GM23338 (cell line): ENCODE data around the gene DCST2. TPM values are rescaled to one million over a fixed set of nuclear protein-coding genes. Genes with fewer than 3 reads are reported as not detected.
A peak's percentile ranks its signal among the peaks of the same experiment; 100 is the strongest.

Experiments used
- ATAC-seq: fragments of 200-7000 bp; cut with Tn5 transposase; 3 replicates; pipeline ENCODE4 v1.9.1; 2020
- DNase-seq: peaks from one replicate; pipeline ENCODE4 v3.0.0-alpha.2; 2015; ENCODE audit warnings: low spot score
- H2AFZ ChIP-seq: fragments of 200-600 bp; sonication (generic); 2 replicates; pipeline ENCODE4 v1.8.0; 2016; ENCODE audit warnings: antibody characterized with exemption, mild to moderate bottlenecking, moderate library complexity
- H3F3A ChIP-seq: fragments of 200-600 bp; sonication (generic); replicated peaks from 2 replicates; pipeline ENCODE4 v1.8.0; 2017; ENCODE audit warnings: antibody characterized with exemption, mixed run types, low read depth
- H3K27ac ChIP-seq: fragments of 200-600 bp; sonication (generic); 2 replicates; pipeline ENCODE4 v1.6.1; 2016; ENCODE audit warnings: low read depth
- H3K27me3 ChIP-seq: fragments of 200-600 bp; sonication (generic); 2 replicates; pipeline ENCODE4 v1.8.0; 2016; ENCODE audit warnings: mild to moderate bottlenecking, mixed run types, moderate library complexity; ENCODE audit not compliant: insufficient read depth
- H3K36me3 ChIP-seq: fragments of 200-600 bp; sonication (generic); 2 replicates; pipeline ENCODE4 v1.8.0; 2016; ENCODE audit warnings: mild to moderate bottlenecking; ENCODE audit not compliant: insufficient read depth
- H3K4me1 ChIP-seq: fragments of 200-600 bp; sonication (generic); 2 replicates; pipeline ENCODE4 v1.8.0; 2016; ENCODE audit warnings: mild to moderate bottlenecking, moderate library complexity; ENCODE audit not compliant: insufficient read depth
- H3K4me2 ChIP-seq: fragments of 200-600 bp; sonication (generic); 2 replicates; pipeline ENCODE4 v1.7.1; 2017; ENCODE audit warnings: mixed run types
- H3K4me3 ChIP-seq: fragments of 200-600 bp; sonication (generic); 2 replicates; pipeline ENCODE4 v1.6.1; 2016; ENCODE audit warnings: mixed run types
- H3K79me2 ChIP-seq: fragments of 200-600 bp; sonication (generic); replicated peaks from 2 replicates; pipeline ENCODE4 v1.8.0; 2017; ENCODE audit warnings: mild to moderate bottlenecking; ENCODE audit not compliant: insufficient read depth
- H3K9me2 ChIP-seq: fragments of 200-600 bp; sonication (generic); 2 replicates; pipeline ENCODE4 v1.8.0; 2017; ENCODE audit not compliant: insufficient read depth
- H4K20me1 ChIP-seq: fragments of 200-600 bp; sonication (generic); replicated peaks from 2 replicates; pipeline ENCODE4 v1.8.0; 2017; ENCODE audit warnings: mild to moderate bottlenecking; ENCODE audit not compliant: insufficient read depth
- H3K27ac Mint-ChIP-seq: 2 replicates; pipeline ENCODE4 v1.8.0; 2020; ENCODE audit warnings: inconsistent platforms, mild to moderate bottlenecking, moderate library complexity, mixed read lengths
- H3K27me3 Mint-ChIP-seq: 3 replicates; pipeline ENCODE4 v1.8.0; 2022; ENCODE audit warnings: low read depth, mild to moderate bottlenecking, moderate library complexity, mixed read lengths, inconsistent platforms; ENCODE audit not compliant: insufficient read depth, poor library complexity
- H3K36me3 Mint-ChIP-seq: 3 replicates; pipeline ENCODE4 v1.8.0; 2021; ENCODE audit warnings: low read depth, mild to moderate bottlenecking, inconsistent platforms, moderate library complexity, mixed read lengths
- H3K4me1 Mint-ChIP-seq: 3 replicates; pipeline ENCODE4 v1.8.0; 2020; ENCODE audit warnings: mild to moderate bottlenecking, inconsistent platforms, mixed read lengths
- H3K4me3 Mint-ChIP-seq: 3 replicates; pipeline ENCODE4 v1.8.0; 2021; ENCODE audit warnings: moderate library complexity, mild to moderate bottlenecking, inconsistent platforms, mixed read lengths
- H3K9me3 Mint-ChIP-seq: 3 replicates; pipeline ENCODE4 v1.8.0; 2020; ENCODE audit warnings: moderate library complexity, mild to moderate bottlenecking, inconsistent platforms, mixed read lengths
- CREB1 ChIP-seq: fragments of 250-450 bp; sonication (Bioruptor Pico); IDR thresholded peaks from 2 replicates; pipeline ENCODE4 v1.5.0; 2020; ENCODE audit warnings: low read depth, mild to moderate bottlenecking, moderate library complexity
- EZH2 ChIP-seq: fragments of 200-600 bp; sonication (generic); IDR thresholded peaks from one replicate; pipeline ENCODE4 v1.8.0; 2017; ENCODE audit warnings: antibody characterized with exemption, mild to moderate bottlenecking, low read depth; ENCODE audit not compliant: unreplicated experiment
- EZH2phosphoT487 ChIP-seq: fragments of 200-600 bp; sonication (generic); IDR thresholded peaks from one replicate; pipeline ENCODE4 v1.8.1; 2018; ENCODE audit warnings: antibody characterized with exemption; ENCODE audit not compliant: unreplicated experiment
- JUNB ChIP-seq: IDR thresholded peaks from one replicate; pipeline ENCODE4 v1.6.1; 2016; ENCODE audit warnings: antibody characterized with exemption; ENCODE audit not compliant: unreplicated experiment
- ZNF331 ChIP-seq: fragments of 250-450 bp; sonication (Bioruptor Pico); IDR thresholded peaks from 2 replicates; pipeline ENCODE4 v1.5.0; 2020; ENCODE audit warnings: low read depth, mild to moderate bottlenecking, moderate library complexity
- polyA plus RNA-seq: library from polyadenylated mRNA; unstranded; fragments of >200 nt; fragmentation: Nextera tagmentation; extraction: Ambion mirVana; gene quantifications from 2 replicates; pipeline ENCODE4 v1.2.1, GENCODE V29; 2016
- total RNA-seq: library from RNA; depleted of rRNA; stranded (reverse); fragments of >200 nt; shearing (Covaris generic); gene quantifications from 2 replicates; pipeline ENCODE4 v1.2.3, GENCODE V29; 2014
- TF ChIP-seq, protein P1 (sequence below): IDR thresholded peaks from 2 replicates; pipeline ENCODE4 v1.6.1; 2016; ENCODE audit warnings: antibody characterized with exemption
- TF ChIP-seq, protein P2 (sequence below): fragments of 250-450 bp; sonication (Bioruptor Pico); IDR thresholded peaks from 2 replicates; pipeline ENCODE4 v1.5.0; 2020; ENCODE audit warnings: mild to moderate bottlenecking, moderate library complexity

Gene DCST2
- total and polyA plus RNA-seq, 2 experiments from 2014 or later: 0.78 TPM; not detected in 1

DNA sequence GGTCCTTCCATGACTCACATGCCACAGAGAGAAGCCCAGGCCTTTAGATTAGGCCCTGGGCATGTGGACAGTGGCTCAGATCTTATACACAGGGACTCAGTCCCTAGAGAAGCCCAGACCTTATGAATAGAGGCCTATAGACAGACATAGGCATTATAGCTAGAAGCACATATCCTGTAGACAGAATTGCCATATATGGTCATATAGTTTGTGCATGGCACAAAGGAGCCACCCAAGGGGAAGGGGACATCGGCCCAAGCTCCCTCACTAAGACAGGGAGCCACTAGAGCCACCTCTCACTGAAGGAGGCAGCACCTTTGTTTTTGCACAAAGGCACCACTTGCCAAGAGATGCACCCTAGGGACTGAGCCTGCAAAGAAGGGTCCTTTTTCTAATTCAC, 42.8 kb upstream of the DCST2 start:
- H3K4me1 ChIP-seq: peaks cover 22% of the 10 kb centered on the region
- no peaks in the 10 kb centered on the region for H3K9me3 Mint-ChIP-seq
- H2AFZ ChIP-seq: no peak overlapping the region
- H3K9me2 ChIP-seq: no peaks in the 10 kb centered on the region
- no peak for TF ChIP-seq JUNB
- TF ChIP-seq, protein P1, sequence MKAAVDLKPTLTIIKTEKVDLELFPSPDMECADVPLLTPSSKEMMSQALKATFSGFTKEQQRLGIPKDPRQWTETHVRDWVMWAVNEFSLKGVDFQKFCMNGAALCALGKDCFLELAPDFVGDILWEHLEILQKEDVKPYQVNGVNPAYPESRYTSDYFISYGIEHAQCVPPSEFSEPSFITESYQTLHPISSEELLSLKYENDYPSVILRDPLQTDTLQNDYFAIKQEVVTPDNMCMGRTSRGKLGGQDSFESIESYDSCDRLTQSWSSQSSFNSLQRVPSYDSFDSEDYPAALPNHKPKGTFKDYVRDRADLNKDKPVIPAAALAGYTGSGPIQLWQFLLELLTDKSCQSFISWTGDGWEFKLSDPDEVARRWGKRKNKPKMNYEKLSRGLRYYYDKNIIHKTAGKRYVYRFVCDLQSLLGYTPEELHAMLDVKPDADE: no peak
- TF ChIP-seq EZH2phosphoT487: no peak
- no peak overlapping the region for H3K4me3 ChIP-seq
- no peak overlapping the region for H3K4me2 ChIP-seq
- H3K4me1 Mint-ChIP-seq: peaks cover 34% of the 10 kb centered on the region
- no peaks in the 10 kb centered on the region for H3K36me3 ChIP-seq
- ATAC-seq (no peak), DNase-seq (no peak)
- H3K79me2 ChIP-seq: no peaks in the 10 kb centered on the region
- no peak overlapping the region for H3K4me3 Mint-ChIP-seq
- no peaks in the 10 kb centered on the region; the same call in 2 of the 3 replicates for H3K36me3 Mint-ChIP-seq
- H3K27me3 Mint-ChIP-seq: peaks cover 62% of the 10 kb centered on the region
- H3K27ac Mint-ChIP-seq: no peak overlapping the region
- no peak overlapping the region for H3K27ac ChIP-seq
- peaks cover 9% of the 10 kb centered on the region for H3F3A ChIP-seq
- H3K27me3 ChIP-seq: peaks cover 75% of the 10 kb centered on the region
- peaks cover 3% of the 10 kb centered on the region; the same call in 1 of the 2 replicates for H4K20me1 ChIP-seq

DNA sequence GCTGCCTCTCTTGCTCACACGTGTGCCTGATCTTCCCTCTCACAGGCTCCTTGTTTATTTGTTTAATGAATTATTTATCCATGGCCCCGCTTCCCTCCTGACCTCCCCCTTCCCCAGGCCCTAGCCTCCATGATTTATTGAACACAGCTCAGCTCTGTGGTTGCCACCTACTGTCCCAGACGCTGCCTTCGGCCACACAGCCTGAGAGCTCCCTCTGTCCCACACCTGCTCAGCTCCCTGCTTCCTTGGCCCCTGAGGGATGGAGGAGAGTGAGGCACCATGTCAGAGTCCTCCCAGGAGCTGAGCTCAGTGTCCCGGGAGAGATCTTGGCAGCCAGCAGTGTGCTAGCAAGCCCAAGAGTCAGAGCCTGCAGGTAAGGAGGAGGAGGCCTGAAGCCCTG, 42.0 kb upstream of the DCST2 start:
- no peak overlapping the region for H2AFZ ChIP-seq
- ATAC-seq (no peak), DNase-seq (no peak)
- Mint-ChIP-seq H3K27ac (no peak overlapping the region), H3K36me3 (no peaks in the 10 kb centered on the region; the same call in 2 of the 3 replicates), H3K9me3 (no peaks in the 10 kb centered on the region), H3K4me3 (no peak overlapping the region), H3K4me1 (peaks cover 35% of the 10 kb centered on the region), H3K27me3 (peaks cover 56% of the 10 kb centered on the region)
- H3K4me3 ChIP-seq: no peak overlapping the region
- no peak overlapping the region for H3K4me2 ChIP-seq
- peaks cover 8% of the 10 kb centered on the region for H3F3A ChIP-seq
- no peaks in the 10 kb centered on the region; the same call in 1 of the 2 replicates for H4K20me1 ChIP-seq
- H3K27me3 ChIP-seq: peaks cover 72% of the 10 kb centered on the region
- H3K36me3 ChIP-seq: no peaks in the 10 kb centered on the region
- peaks cover 20% of the 10 kb centered on the region for H3K4me1 ChIP-seq
- no peaks in the 10 kb centered on the region for H3K9me2 ChIP-seq
- no peaks in the 10 kb centered on the region for H3K79me2 ChIP-seq
- TF ChIP-seq EZH2phosphoT487 (no peak), JUNB (no peak)
- H3K27ac ChIP-seq: no peak overlapping the region

DNA sequence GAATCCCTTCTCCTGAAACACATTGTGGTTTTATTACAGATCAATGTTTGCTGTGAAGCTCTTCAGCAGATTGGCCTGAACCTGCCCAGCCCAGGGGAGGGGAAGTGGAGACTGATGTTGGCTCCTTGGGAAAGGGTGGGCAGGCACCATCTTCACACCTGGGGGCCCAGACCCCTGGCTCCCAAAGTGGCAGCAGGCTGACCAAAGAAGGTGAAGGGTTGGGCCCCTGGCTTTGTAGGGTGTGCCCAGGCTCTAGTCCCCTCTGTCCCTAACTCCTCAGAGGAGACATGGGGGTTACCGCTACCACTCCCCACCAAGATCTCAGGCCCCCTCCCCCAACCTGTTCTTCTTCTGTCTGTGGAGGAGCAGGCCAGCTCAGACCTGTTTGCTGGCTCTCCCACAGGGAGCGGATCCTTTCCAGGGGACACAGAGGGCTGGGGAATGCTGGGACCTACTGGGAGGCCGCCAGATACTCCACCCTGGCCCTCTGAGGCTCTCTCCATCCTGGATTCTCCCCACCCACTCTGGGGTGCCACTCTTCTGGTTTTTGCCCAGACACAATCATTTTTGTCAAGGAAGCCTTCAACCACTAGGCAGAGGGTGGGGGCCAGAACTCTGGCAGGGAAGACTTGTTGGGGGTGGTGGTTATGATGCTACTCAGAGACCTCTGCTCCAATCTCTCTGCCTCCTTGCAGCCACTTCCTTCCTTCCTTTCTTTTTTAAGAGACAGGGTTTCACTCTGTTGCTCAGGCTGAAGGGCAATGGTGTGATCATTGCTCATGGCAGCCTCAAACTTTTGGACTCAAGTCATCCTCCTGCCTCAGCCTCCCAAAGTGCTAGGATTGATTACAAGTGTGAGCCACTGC, 40.0 kb upstream of the DCST2 start:
- no peak for ATAC-seq
- peaks cover 17% of the 10 kb centered on the region for H3F3A ChIP-seq
- peaks cover 36% of the 10 kb centered on the region for H3K4me1 Mint-ChIP-seq
- H3K4me1 ChIP-seq: peaks cover 23% of the 10 kb centered on the region
- peak overlapping the region; percentile 72 for H3K4me2 ChIP-seq
- no peak for DNase-seq
- peaks cover 3% of the 10 kb centered on the region for H4K20me1 ChIP-seq
- H3K27me3 ChIP-seq: peaks cover 56% of the 10 kb centered on the region
- H3K9me2 ChIP-seq: no peaks in the 10 kb centered on the region
- peaks cover 4% of the 10 kb centered on the region for H3K36me3 Mint-ChIP-seq
- no peaks in the 10 kb centered on the region for H3K79me2 ChIP-seq
- TF ChIP-seq JUNB (no peak), EZH2phosphoT487 (no peak), ZNF331 (CRISPR knock-in tag) (no peak), CREB1 (CRISPR knock-in tag) (no peak), EZH2 (no peak)
- TF ChIP-seq, protein P2, sequence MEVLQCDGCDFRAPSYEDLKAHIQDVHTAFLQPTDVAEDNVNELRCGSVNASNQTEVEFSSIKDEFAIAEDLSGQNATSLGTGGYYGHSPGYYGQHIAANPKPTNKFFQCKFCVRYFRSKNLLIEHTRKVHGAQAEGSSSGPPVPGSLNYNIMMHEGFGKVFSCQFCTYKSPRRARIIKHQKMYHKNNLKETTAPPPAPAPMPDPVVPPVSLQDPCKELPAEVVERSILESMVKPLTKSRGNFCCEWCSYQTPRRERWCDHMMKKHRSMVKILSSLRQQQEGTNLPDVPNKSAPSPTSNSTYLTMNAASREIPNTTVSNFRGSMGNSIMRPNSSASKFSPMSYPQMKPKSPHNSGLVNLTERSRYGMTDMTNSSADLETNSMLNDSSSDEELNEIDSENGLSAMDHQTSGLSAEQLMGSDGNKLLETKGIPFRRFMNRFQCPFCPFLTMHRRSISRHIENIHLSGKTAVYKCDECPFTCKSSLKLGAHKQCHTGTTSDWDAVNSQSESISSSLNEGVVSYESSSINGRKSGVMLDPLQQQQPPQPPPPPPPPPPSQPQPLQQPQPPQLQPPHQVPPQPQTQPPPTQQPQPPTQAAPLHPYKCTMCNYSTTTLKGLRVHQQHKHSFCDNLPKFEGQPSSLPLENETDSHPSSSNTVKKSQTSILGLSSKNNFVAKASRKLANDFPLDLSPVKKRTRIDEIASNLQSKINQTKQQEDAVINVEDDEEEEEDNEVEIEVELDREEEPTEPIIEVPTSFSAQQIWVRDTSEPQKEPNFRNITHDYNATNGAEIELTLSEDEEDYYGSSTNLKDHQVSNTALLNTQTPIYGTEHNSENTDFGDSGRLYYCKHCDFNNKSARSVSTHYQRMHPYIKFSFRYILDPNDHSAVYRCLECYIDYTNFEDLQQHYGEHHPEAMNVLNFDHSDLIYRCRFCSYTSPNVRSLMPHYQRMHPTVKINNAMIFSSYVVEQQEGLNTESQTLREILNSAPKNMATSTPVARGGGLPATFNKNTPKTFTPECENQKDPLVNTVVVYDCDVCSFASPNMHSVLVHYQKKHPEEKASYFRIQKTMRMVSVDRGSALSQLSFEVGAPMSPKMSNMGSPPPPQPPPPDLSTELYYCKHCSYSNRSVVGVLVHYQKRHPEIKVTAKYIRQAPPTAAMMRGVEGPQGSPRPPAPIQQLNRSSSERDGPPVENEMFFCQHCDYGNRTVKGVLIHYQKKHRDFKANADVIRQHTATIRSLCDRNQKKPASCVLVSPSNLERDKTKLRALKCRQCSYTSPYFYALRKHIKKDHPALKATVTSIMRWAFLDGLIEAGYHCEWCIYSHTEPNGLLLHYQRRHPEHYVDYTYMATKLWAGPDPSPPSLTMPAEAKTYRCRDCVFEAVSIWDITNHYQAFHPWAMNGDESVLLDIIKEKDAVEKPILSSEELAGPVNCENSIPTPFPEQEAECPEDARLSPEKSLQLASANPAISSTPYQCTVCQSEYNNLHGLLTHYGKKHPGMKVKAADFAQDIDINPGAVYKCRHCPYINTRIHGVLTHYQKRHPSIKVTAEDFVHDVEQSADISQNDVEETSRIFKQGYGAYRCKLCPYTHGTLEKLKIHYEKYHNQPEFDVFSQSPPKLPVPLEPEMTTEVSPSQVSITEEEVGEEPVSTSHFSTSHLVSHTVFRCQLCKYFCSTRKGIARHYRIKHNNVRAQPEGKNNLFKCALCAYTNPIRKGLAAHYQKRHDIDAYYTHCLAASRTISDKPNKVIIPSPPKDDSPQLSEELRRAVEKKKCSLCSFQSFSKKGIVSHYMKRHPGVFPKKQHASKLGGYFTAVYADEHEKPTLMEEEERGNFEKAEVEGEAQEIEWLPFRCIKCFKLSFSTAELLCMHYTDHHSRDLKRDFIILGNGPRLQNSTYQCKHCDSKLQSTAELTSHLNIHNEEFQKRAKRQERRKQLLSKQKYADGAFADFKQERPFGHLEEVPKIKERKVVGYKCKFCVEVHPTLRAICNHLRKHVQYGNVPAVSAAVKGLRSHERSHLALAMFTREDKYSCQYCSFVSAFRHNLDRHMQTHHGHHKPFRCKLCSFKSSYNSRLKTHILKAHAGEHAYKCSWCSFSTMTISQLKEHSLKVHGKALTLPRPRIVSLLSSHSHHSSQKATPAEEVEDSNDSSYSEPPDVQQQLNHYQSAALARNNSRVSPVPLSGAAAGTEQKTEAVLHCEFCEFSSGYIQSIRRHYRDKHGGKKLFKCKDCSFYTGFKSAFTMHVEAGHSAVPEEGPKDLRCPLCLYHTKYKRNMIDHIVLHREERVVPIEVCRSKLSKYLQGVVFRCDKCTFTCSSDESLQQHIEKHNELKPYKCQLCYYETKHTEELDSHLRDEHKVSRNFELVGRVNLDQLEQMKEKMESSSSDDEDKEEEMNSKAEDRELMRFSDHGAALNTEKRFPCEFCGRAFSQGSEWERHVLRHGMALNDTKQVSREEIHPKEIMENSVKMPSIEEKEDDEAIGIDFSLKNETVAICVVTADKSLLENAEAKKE: no peak
- H3K27ac Mint-ChIP-seq: no peak overlapping the region
- no peak overlapping the region for H2AFZ ChIP-seq
- H3K27ac ChIP-seq: no peak overlapping the region
- peak overlapping the region; percentile 21; the same call in 1 of the 3 replicates for H3K4me3 Mint-ChIP-seq
- H3K36me3 ChIP-seq: no peaks in the 10 kb centered on the region
- peaks cover 44% of the 10 kb centered on the region for H3K27me3 Mint-ChIP-seq
- H3K4me3 ChIP-seq: no peak overlapping the region
- H3K9me3 Mint-ChIP-seq: no peaks in the 10 kb centered on the region
